Vagina (tissue), 2 donors: ENCODE data around the gene CCRL2.

Source experiments
- CTCF ChIP-seq, 3 experiments: fragments of 450-650 bp in 2 of 3; fragments of 200-600 bp in 1 of 3; sonication (generic) in 1 of 3; IDR thresholded peaks; one replicate each; pipeline ENCODE4 v1.5.1; 2017 to 2019; ENCODE audit warnings: antibody characterized with exemption in 3 of 3, mild to moderate bottlenecking in 2 of 3, moderate library complexity in 2 of 3
- POLR2A ChIP-seq, 2 donors: fragments of 450-650 bp; IDR thresholded peaks; one replicate each; pipeline ENCODE4 v1.6.1; 2017; ENCODE audit warnings: antibody characterized with exemption in 2 of 2, mild to moderate bottlenecking in 2 of 2, moderate library complexity in 2 of 2
- POLR2AphosphoS5 ChIP-seq, 2 donors: sonication (generic); formaldehyde crosslinking; IDR thresholded peaks; one replicate each; pipeline ENCODE4 v1.9.0; 2017; ENCODE audit warnings: antibody characterized with exemption in 2 of 2, mild to moderate bottlenecking in 2 of 2, low read depth in 1 of 2; ENCODE audit not compliant: insufficient read depth in 1 of 2

- no peak for TF ChIP-seq CTCF (IDR thresholded peaks at IDR 0.05)
- no peak for TF ChIP-seq POLR2AphosphoS5 (IDR thresholded peaks at IDR 0.05; ENCODE audit: insufficient read depth in 1 of 2, low read depth in 1 of 2)
- no peak for TF ChIP-seq POLR2A (IDR thresholded peaks at IDR 0.05)
These were observed 47.1 kb upstream of the CCRL2 start for GRCh38 chr3:46359733-46360493.
